SK-N-MC (cell line): Measurements from ENCODE around the gene FDX1.

Experiments used
- DNase-seq: peaks from one replicate; pipeline ENCODE4 v3.0.0-alpha.2; 2011; ENCODE audit warnings: low read depth, low spot score
- H3K27ac ChIP-seq: fragments of 200-600 bp; sonication (generic); 2 replicates; pipeline ENCODE4 v1.5.1; 2016; ENCODE audit warnings: mixed run types
- H3K36me3 ChIP-seq: fragments of 200-600 bp; sonication (generic); 2 replicates; pipeline ENCODE4 v1.6.1; 2017; ENCODE audit warnings: antibody characterized with exemption, low read length, mixed read lengths; ENCODE audit not compliant: insufficient read depth
- H3K4me3 ChIP-seq: fragments of 200-600 bp; sonication (generic); 2 replicates; pipeline ENCODE4 v1.5.1; 2016
- H3K9ac ChIP-seq: fragments of 200-600 bp; sonication (generic); 2 replicates; pipeline ENCODE4 v1.8.0; 2017; ENCODE audit warnings: mixed run types, mixed read lengths; ENCODE audit not compliant: insufficient read length
- H3K9me3 ChIP-seq: fragments of 200-600 bp; sonication (generic); 2 replicates; pipeline ENCODE4 v1.6.1; 2017; ENCODE audit warnings: low read depth, mild to moderate bottlenecking, antibody characterized with exemption, low read length, moderate library complexity, mixed read lengths
- EZH2 ChIP-seq: fragments of 200-600 bp; sonication (generic); IDR thresholded peaks from one replicate; pipeline ENCODE4 v1.6.1; 2017; ENCODE audit warnings: antibody characterized with exemption
- FOXP2 ChIP-seq: optimal IDR thresholded peaks from 2 replicates; pipeline ENCODE3; 2011; ENCODE audit warnings: mild to moderate bottlenecking, moderate library complexity; ENCODE audit not compliant: insufficient read depth; ENCODE audit errors: extremely low read length, control extremely low read depth
- POLR2AphosphoS5 ChIP-seq: IDR thresholded peaks from 2 replicates; pipeline ENCODE4 v1.6.1; 2012; ENCODE audit warnings: mild to moderate bottlenecking, low read depth, low read length, borderline replicate concordance

Gene FDX1

DNA sequence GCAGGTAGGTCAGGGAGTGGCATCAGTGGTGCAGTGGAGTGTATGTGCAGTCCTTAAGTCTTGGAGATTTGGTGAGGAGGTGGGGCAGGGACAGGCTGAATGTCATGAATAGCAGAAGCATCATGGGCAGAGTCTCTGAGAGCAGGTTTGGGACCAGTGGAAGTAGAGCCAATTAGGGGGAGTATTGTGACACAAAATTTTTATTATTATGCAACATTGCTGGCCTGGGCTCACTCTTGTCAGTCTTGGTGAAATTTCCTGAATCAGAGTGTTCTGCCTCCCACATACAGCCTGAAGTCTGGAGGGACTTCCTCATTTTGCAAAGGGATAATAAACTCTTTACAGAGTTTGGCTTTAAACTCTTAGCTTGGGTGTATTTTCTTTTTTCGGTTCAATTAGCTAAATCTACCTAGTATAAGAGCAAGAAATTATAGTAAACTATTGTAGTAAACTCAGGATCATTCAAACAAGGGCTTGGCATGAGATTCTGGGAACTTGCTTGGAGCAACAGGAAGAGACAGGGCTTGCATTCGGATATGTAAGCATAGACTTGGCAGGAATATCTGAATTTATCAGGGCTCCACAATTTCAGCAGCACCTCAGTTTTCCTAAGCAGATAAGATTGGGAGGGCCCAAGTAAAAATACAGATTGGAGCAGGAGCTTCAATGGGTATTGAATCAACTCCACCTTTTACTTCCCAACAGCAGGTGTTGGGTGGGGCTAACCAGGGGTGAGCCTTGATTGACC lies 67.7 kb downstream of the FDX1 start:
- TF ChIP-seq EZH2, result no peak
- TF ChIP-seq FOXP2, result no peak
- TF ChIP-seq POLR2AphosphoS5, result no peak
- no peak overlapping the region for H3K4me3 ChIP-seq
- no peak for DNase-seq
- no peaks in the 10 kb centered on the region for H3K36me3 ChIP-seq
- H3K27ac ChIP-seq, result no peak overlapping the region
- no peak overlapping the region for H3K9ac ChIP-seq
- H3K9me3 ChIP-seq, result no peaks in the 10 kb centered on the region

DNA sequence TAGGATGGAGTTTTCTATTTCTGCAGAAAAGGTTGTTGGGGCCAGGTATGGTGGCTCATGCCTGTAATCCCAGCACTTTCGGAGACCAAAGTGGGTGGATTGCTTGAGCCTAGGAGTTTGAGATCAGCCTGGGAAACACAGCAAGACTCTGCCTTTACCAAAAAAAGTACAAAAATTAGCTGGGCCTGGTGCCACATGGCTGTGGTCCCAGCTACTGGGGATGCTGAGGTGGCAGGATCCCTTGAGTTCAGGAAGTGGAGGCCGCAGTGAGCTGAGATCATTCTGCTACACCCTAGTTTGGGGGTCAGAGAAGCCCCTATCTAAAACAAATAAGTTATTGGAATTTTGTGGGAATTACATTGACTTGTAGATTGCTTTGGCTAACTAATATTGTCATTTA lies 71.7 kb downstream of the FDX1 start:
- Histone ChIP-seq H3K27ac (no peak overlapping the region), H3K9ac (no peak overlapping the region), H3K4me3 (no peak overlapping the region), H3K9me3 (no peaks in the 10 kb centered on the region), H3K36me3 (no peaks in the 10 kb centered on the region)
- no peak for TF ChIP-seq FOXP2
- DNase-seq, result no peak

DNA sequence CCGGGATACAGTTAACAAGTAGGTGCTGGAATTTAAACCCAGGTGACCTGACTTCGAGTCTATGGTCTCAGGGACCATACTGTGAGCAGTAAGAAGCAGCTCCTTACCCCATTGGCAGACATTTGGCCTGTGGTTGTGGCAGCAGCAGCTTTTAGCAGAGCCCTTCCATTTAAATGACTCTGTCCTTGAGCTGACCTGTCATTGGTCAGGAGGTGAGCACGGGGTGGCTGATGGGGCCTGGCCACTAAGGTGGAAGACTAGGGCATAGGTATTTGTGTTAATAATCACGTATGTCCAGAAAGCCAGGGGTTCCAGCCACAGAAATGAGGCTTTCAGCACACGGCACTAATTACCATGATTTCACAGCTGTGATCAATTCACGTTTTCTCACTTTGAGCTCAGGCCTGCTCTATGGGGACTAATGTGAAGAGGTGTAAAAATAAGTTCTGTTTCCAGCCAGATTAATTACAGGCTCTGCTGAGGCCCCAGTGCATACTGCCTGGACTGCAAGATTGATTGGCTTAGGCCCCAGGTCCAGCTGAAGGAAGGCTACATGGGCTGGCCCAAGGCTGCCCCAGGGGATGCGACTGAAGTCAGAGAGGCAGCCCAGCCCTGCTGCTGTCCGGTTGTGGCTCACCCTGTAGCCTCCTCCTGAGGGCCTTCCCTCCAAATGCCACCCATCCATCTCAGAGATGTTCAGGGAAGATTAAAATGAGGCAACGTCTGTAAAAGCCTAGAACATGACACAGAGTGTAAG lies 76.0 kb downstream of the FDX1 start:
- no peak overlapping the region for H3K27ac ChIP-seq
- no peak for DNase-seq
- H3K9ac ChIP-seq, result no peak overlapping the region
- no peak overlapping the region for H3K4me3 ChIP-seq
- no peak for TF ChIP-seq FOXP2
- TF ChIP-seq POLR2AphosphoS5, result no peak
- TF ChIP-seq EZH2, result no peak
- no peaks in the 10 kb centered on the region for H3K9me3 ChIP-seq
- H3K36me3 ChIP-seq, result no peaks in the 10 kb centered on the region

DNA sequence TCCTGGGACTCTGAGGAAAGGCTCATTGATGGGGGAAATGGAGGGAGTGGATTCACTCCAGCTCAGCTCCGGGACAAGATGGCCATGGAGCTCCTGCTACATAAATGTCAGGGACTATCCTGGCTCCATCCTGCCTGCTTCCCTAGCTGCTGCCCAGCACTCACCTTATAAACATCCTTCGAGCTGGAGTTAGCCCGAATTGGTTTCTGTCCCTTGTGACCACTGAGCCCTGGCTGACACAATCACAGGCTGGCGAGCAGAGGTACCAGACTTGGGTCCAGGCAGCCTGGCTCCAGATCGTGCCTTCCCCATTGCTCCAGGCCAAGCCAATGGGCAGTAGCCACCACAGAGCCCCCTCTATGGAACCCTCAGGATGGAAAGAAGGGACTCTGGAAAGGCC lies 77.6 kb downstream of the FDX1 start:
- TF ChIP-seq POLR2AphosphoS5 (no peak), FOXP2 (no peak), EZH2 (no peak)
- H3K27ac ChIP-seq, result no peak overlapping the region
- no peak overlapping the region for H3K9ac ChIP-seq

DNA sequence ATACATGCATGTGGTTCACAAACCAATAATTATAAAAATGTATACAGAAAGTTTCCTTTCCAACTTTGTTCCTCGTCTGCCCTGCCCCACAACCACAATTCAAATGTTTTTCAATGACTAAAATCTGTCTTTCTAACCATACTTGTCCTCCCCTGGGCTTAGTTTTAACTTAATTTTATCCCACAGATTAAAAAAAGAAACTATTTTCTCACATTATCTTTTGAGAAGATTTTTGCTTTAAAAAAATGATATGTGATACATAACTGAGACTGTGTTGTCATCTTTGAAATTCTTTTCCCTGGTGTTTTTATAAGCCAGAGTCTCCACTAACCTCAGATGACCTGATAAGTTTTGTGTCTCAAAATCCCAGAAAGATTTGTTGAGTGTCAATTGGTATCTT lies 79.0 kb downstream of the FDX1 start:
- Histone ChIP-seq H3K4me3 (no peak overlapping the region), H3K9me3 (no peaks in the 10 kb centered on the region), H3K9ac (no peak overlapping the region), H3K27ac (no peak overlapping the region), H3K36me3 (no peaks in the 10 kb centered on the region)
- no peak for TF ChIP-seq FOXP2
- no peak for TF ChIP-seq POLR2AphosphoS5
- TF ChIP-seq EZH2, result no peak
- no peak for DNase-seq

More for the DNA sequence above, 77.6 kb downstream of the FDX1 start:
- Histone ChIP-seq H3K4me3 (no peak overlapping the region), H3K36me3 (no peaks in the 10 kb centered on the region), H3K9me3 (no peaks in the 10 kb centered on the region)
- DNase-seq, result no peak

DNA sequence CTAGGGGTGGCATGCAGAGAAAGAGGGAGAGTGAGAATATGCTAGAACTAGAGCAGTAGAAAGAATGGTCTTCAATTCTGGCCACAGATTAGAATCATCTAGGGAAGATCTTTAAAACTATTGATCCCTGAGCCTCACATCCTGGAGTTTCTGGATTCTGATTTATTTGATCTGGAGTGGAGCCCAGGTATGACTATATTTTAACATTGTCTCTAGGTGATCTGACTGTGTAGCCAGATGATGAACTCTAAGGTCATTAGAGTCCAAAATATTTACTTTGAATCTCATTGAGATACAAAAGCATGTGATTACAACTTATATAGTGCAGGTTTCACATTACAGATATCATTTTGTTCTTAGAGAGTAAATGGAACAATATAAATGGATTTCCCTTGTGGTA lies 79.7 kb downstream of the FDX1 start:
- Histone ChIP-seq H3K9ac (no peak overlapping the region), H3K36me3 (no peaks in the 10 kb centered on the region), H3K9me3 (no peaks in the 10 kb centered on the region), H3K27ac (no peak overlapping the region), H3K4me3 (no peak overlapping the region)
- TF ChIP-seq EZH2, result no peak
- no peak for TF ChIP-seq POLR2AphosphoS5
- no peak for TF ChIP-seq FOXP2
- DNase-seq, result no peak

DNA sequence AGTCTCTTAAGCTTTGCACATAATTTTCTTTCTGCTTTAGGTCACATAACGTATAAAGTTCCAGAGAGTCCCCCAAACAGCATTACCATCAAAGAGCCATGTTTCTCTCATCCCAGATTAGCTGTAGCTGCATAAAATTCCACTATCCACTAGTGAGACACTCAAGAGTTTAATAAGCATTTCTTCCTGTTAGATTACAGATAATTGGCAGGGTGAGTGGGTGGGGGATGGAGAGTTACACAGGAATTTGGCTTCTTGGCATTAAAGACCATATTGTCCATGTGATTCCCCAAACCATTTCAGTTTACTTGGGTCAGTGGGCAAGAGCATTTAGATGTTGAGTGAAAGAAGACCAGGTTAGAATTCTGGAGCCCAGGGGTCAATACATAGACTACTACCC lies 82.3 kb downstream of the FDX1 start:
- no peak for TF ChIP-seq EZH2

DNA sequence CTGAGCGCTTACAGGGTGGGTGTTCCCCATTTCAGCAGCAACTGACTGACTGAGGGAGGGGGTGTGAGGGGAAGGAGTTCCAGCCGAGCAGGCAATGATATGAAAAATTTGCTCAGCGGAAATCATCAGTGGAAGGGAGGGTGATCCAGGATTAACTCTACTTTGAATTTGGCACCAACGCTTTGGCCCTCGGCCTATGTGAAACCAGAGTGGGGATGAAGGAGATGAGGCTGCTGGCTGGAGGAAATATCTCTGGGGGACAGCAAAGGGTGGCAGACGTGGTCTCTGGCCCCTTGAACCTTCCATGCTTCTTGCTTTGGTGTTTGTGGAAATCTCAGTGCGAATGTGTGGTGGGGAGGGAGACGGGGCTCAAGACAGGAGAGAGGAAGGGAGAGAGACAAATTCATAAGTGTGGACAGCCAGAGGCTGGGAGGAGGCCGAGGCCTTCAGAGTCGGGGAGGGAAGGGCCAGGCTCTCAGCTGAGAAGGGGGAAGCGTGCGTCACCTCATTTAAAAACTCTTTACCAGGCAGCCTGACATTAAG lies 83.6 kb downstream of the FDX1 start:
- H3K9ac ChIP-seq, result no peak overlapping the region
- TF ChIP-seq EZH2 (no peak), FOXP2 (no peak), POLR2AphosphoS5 (no peak)
- no peaks in the 10 kb centered on the region for H3K9me3 ChIP-seq
- no peak overlapping the region for H3K27ac ChIP-seq
- H3K4me3 ChIP-seq, result peak overlapping the region; percentile 40
- DNase-seq, result no peak
- no peaks in the 10 kb centered on the region for H3K36me3 ChIP-seq

More for the DNA sequence above, 82.3 kb downstream of the FDX1 start:
- no peak overlapping the region for H3K4me3 ChIP-seq
- DNase-seq, result no peak
- no peaks in the 10 kb centered on the region for H3K9me3 ChIP-seq
- no peaks in the 10 kb centered on the region for H3K36me3 ChIP-seq
- no peak overlapping the region for H3K27ac ChIP-seq
- no peak overlapping the region for H3K9ac ChIP-seq
